ENCODE results near the gene USP8.
A peak's percentile ranks its signal among the peaks of the same experiment; 100 is the strongest.
"Not testable (repeated sequence)": the region's sequence is repeated elsewhere in the genome, so short reads cannot be mapped to it uniquely, and the experiment has no call there.

The USP8 gene

GRCh38 chr15:50424066-50424890, at the start of gene USP8:
Gene USP8, plus strand, starts transcription at chr15:50424405. Its CDS starts 14,669 bp downstream, at chr15:50439074.
- peak; percentile 88 for DNase-seq (ENCODE audit: low read depth)

GRCh38 chr15:50377867-50378751, 46.1 kb upstream of the USP8 start:
- DNase-seq (ENCODE audit: low read depth), result no peak

- no peak for DNase-seq (ENCODE audit: low read depth)
Observed at GRCh38 chr15:50378776-50379175, 45.4 kb upstream of the USP8 start.

GRCh38 chr15:50379413-50379812, 44.8 kb upstream of the USP8 start:
- DNase-seq (ENCODE audit: low read depth), result not testable (repeated sequence)

GRCh38 chr15:50380089-50380488, 44.1 kb upstream of the USP8 start:
- no peak for DNase-seq (ENCODE audit: low read depth)

GRCh38 chr15:50381438-50381837, 42.8 kb upstream of the USP8 start:
- DNase-seq (ENCODE audit: low read depth), result no peak

GRCh38 chr15:50382408-50382807, 41.8 kb upstream of the USP8 start:
- DNase-seq (ENCODE audit: low read depth), result not testable (repeated sequence)

- no peak for DNase-seq (ENCODE audit: low read depth)
Observed at GRCh38 chr15:50390554-50391264, 33.5 kb upstream of the USP8 start.

GRCh38 chr15:50391561-50391960, 32.6 kb upstream of the USP8 start:
- not testable (repeated sequence) for DNase-seq (ENCODE audit: low read depth)

- no peak for DNase-seq (ENCODE audit: low read depth)
Observed at GRCh38 chr15:50411870-50412269, 12.3 kb upstream of the USP8 start.

GRCh38 chr15:50414624-50415023, 9.6 kb upstream of the USP8 start:
- DNase-seq (ENCODE audit: low read depth), result no peak

GRCh38 chr15:50415752-50416404, 8.3 kb upstream of the USP8 start:
- DNase-seq (ENCODE audit: low read depth), result no peak

- DNase-seq (ENCODE audit: low read depth), result no peak
Observed at GRCh38 chr15:50416890-50417289, 7.3 kb upstream of the USP8 start.

- no peak for DNase-seq (ENCODE audit: low read depth)
Observed at GRCh38 chr15:50418041-50418583, 6.1 kb upstream of the USP8 start.

GRCh38 chr15:50425219-50425618, 1.0 kb downstream of the USP8 start:
- DNase-seq (ENCODE audit: low read depth), result no peak

GRCh38 chr15:50425678-50426246, 1.6 kb downstream of the USP8 start:
- not testable (repeated sequence) for DNase-seq (ENCODE audit: low read depth)

GRCh38 chr15:50426428-50426827, 2.2 kb downstream of the USP8 start:
- no peak for DNase-seq (ENCODE audit: low read depth)

- DNase-seq (ENCODE audit: low read depth), result no peak
Observed at GRCh38 chr15:50431204-50431603, 7.0 kb downstream of the USP8 start.

GRCh38 chr15:50432230-50432629, 8.0 kb downstream of the USP8 start:
- no peak for DNase-seq (ENCODE audit: low read depth)

GRCh38 chr15:50435772-50436171, 11.6 kb downstream of the USP8 start:
- DNase-seq (ENCODE audit: low read depth), result no peak

- DNase-seq (ENCODE audit: low read depth), result no peak
Observed at GRCh38 chr15:50438251-50438650, 14.0 kb downstream of the USP8 start.

Measured in activated gamma-delta T cell treated with anti-CD3 and anti-CD28 coated beads, Interleukin-2, amount 50 U/mL, for 16 hours (primary cell).